ENCODE results near the gene GABRG3. TPM values are rescaled to one million over a fixed set of nuclear protein-coding genes. Genes with fewer than 3 reads are reported as not detected.

The GABRG3 gene
- total RNA-seq, 1 donor from 2014 or later = 0.54 TPM

- Mint-ChIP-seq H3K36me3 (ENCODE audit: low read depth, unreplicated experiment) (peaks cover 3% of the 10 kb centered on the region), H3K27ac (ENCODE audit: unreplicated experiment) (no peak overlapping the region), H3K27me3 (ENCODE audit: low read depth, unreplicated experiment) (peaks cover 6% of the 10 kb centered on the region), H3K9me3 (ENCODE audit: unreplicated experiment) (no peaks in the 10 kb centered on the region), H3K4me3 (ENCODE audit: unreplicated experiment) (no peak overlapping the region), H3K4me1 (ENCODE audit: low read depth, unreplicated experiment) (no peaks in the 10 kb centered on the region)
- no peaks in the 10 kb centered on the region for H3K27me3 ChIP-seq (ENCODE audit: insufficient read depth, low read length)
- H3K9me3 ChIP-seq (ENCODE audit: insufficient read depth, low read depth, low read length) = no peaks in the 10 kb centered on the region
- H3K4me2 ChIP-seq (ENCODE audit: low read length) = no peak overlapping the region
- no peak for FAIRE-seq
- no peaks in the 10 kb centered on the region for H3K36me3 ChIP-seq (ENCODE audit: insufficient read depth, low read length)
- no peak overlapping the region for H3K4me3 ChIP-seq (ENCODE audit: insufficient read depth, low read depth, low read length)
- no peak overlapping the region for H3K27ac ChIP-seq (ENCODE audit: low read depth, low read length)
- H4K20me1 ChIP-seq (ENCODE audit: insufficient read depth, low read length) = no peaks in the 10 kb centered on the region
- H3K79me2 ChIP-seq (ENCODE audit: insufficient read depth, low read length) = no peaks in the 10 kb centered on the region
- TF ChIP-seq EZH2 (IDR thresholded peaks at IDR 0.05; ENCODE audit: insufficient read depth, low read length) (no peak), CTCF (IDR thresholded peaks at IDR 0.05; ENCODE audit: insufficient read depth, low read depth, low read length) (no peak)
- H3K9ac ChIP-seq (ENCODE audit: low read length) = no peak overlapping the region
- no peak overlapping the region for H2AFZ ChIP-seq (ENCODE audit: low read depth, low read length)
- H3K4me1 ChIP-seq (ENCODE audit: insufficient read depth, low read length) = no peaks in the 10 kb centered on the region
- no peak for DNase-seq (ENCODE audit: low read depth)
Observed at GRCh38 chr15:26939398-26939797, 31.6 kb upstream of the GABRG3 start.

GRCh38 chr15:26941489-26941888 is 29.5 kb upstream of the GABRG3 start:
- H3K27ac ChIP-seq (ENCODE audit: low read depth, low read length) = no peak overlapping the region
- no peak for TF ChIP-seq CTCF (IDR thresholded peaks at IDR 0.05; ENCODE audit: insufficient read depth, low read depth, low read length)
- no peak for TF ChIP-seq EZH2 (IDR thresholded peaks at IDR 0.05; ENCODE audit: insufficient read depth, low read length)
- no peak overlapping the region for H3K9ac ChIP-seq (ENCODE audit: low read length)
- no peaks in the 10 kb centered on the region for H3K9me3 ChIP-seq (ENCODE audit: insufficient read depth, low read depth, low read length)
- H3K27me3 ChIP-seq (ENCODE audit: insufficient read depth, low read length) = no peaks in the 10 kb centered on the region
- H3K9me3 Mint-ChIP-seq (ENCODE audit: unreplicated experiment) = no peaks in the 10 kb centered on the region
- no peak overlapping the region for H3K27ac Mint-ChIP-seq (ENCODE audit: unreplicated experiment)
- DNase-seq (ENCODE audit: low read depth) = no peak
- H3K4me1 Mint-ChIP-seq (ENCODE audit: low read depth, unreplicated experiment) = no peaks in the 10 kb centered on the region
- no peak overlapping the region for H3K4me3 Mint-ChIP-seq (ENCODE audit: unreplicated experiment)
- H3K4me3 ChIP-seq (ENCODE audit: insufficient read depth, low read depth, low read length) = no peak overlapping the region
- H3K36me3 ChIP-seq (ENCODE audit: insufficient read depth, low read length) = no peaks in the 10 kb centered on the region
- peaks cover 3% of the 10 kb centered on the region for H3K36me3 Mint-ChIP-seq (ENCODE audit: low read depth, unreplicated experiment)
- peaks cover 8% of the 10 kb centered on the region for H3K27me3 Mint-ChIP-seq (ENCODE audit: low read depth, unreplicated experiment)
- no peaks in the 10 kb centered on the region for H3K79me2 ChIP-seq (ENCODE audit: insufficient read depth, low read length)
- H3K4me1 ChIP-seq (ENCODE audit: insufficient read depth, low read length) = no peaks in the 10 kb centered on the region
- H2AFZ ChIP-seq (ENCODE audit: low read depth, low read length) = no peak overlapping the region
- H4K20me1 ChIP-seq (ENCODE audit: insufficient read depth, low read length) = no peaks in the 10 kb centered on the region
- no peak for FAIRE-seq
- H3K4me2 ChIP-seq (ENCODE audit: low read length) = no peak overlapping the region

GRCh38 chr15:26943866-26944265 is 27.1 kb upstream of the GABRG3 start:
- no peaks in the 10 kb centered on the region for H3K4me1 Mint-ChIP-seq (ENCODE audit: low read depth, unreplicated experiment)
- H3K36me3 Mint-ChIP-seq (ENCODE audit: low read depth, unreplicated experiment) = no peaks in the 10 kb centered on the region
- no peaks in the 10 kb centered on the region for H3K27me3 ChIP-seq (ENCODE audit: insufficient read depth, low read length)
- H3K9ac ChIP-seq (ENCODE audit: low read length) = no peak overlapping the region
- no peak overlapping the region for H2AFZ ChIP-seq (ENCODE audit: low read depth, low read length)
- FAIRE-seq = no peak
- no peak overlapping the region for H3K27ac ChIP-seq (ENCODE audit: low read depth, low read length)
- H3K4me1 ChIP-seq (ENCODE audit: insufficient read depth, low read length) = no peaks in the 10 kb centered on the region
- no peak overlapping the region for H3K4me2 ChIP-seq (ENCODE audit: low read length)
- DNase-seq (ENCODE audit: low read depth) = no peak
- no peaks in the 10 kb centered on the region for H4K20me1 ChIP-seq (ENCODE audit: insufficient read depth, low read length)
- no peaks in the 10 kb centered on the region for H3K79me2 ChIP-seq (ENCODE audit: insufficient read depth, low read length)
- no peaks in the 10 kb centered on the region for H3K36me3 ChIP-seq (ENCODE audit: insufficient read depth, low read length)
- no peak overlapping the region for H3K27ac Mint-ChIP-seq (ENCODE audit: unreplicated experiment)
- no peak overlapping the region for H3K4me3 ChIP-seq (ENCODE audit: insufficient read depth, low read depth, low read length)
- TF ChIP-seq CTCF (IDR thresholded peaks at IDR 0.05; ENCODE audit: insufficient read depth, low read depth, low read length) (no peak), EZH2 (IDR thresholded peaks at IDR 0.05; ENCODE audit: insufficient read depth, low read length) (no peak)
- no peaks in the 10 kb centered on the region for H3K9me3 ChIP-seq (ENCODE audit: insufficient read depth, low read depth, low read length)
- no peak overlapping the region for H3K4me3 Mint-ChIP-seq (ENCODE audit: unreplicated experiment)
- no peaks in the 10 kb centered on the region for H3K9me3 Mint-ChIP-seq (ENCODE audit: unreplicated experiment)
- peaks cover 7% of the 10 kb centered on the region for H3K27me3 Mint-ChIP-seq (ENCODE audit: low read depth, unreplicated experiment)

Data from astrocyte (in vitro differentiated cells and primary cell).